Chondrocyte (in vitro differentiated cells): Measurements from ENCODE around the gene TYR. TPM values are rescaled to one million over a fixed set of nuclear protein-coding genes. Genes with fewer than 3 reads are reported as not detected.
A peak's percentile ranks its signal among the peaks of the same experiment; 100 is the strongest.
"Not testable (repeated sequence)": the region's sequence is repeated elsewhere in the genome, so short reads cannot be mapped to it uniquely, and the experiment has no call there.

Experiments
- DNase-seq: peaks from one replicate; pipeline ENCODE4 v3.0.0; 2021; ENCODE audit warnings: mixed read lengths, low spot score
- H3K27ac Mint-ChIP-seq: one replicate; pipeline ENCODE4 v1.8.0; 2021; ENCODE audit warnings: mild to moderate bottlenecking, moderate library complexity, mixed read lengths; ENCODE audit not compliant: unreplicated experiment
- H3K27me3 Mint-ChIP-seq: 2 replicates; pipeline ENCODE4 v1.8.0; 2021; ENCODE audit warnings: low read depth, mixed read lengths
- H3K36me3 Mint-ChIP-seq: 2 replicates; pipeline ENCODE4 v1.8.0; 2021; ENCODE audit warnings: low read depth, mixed read lengths
- H3K4me1 Mint-ChIP-seq: 2 replicates; pipeline ENCODE4 v1.8.0; 2021; ENCODE audit warnings: low read depth, mild to moderate bottlenecking, mixed read lengths
- H3K4me3 Mint-ChIP-seq: one replicate; pipeline ENCODE4 v1.8.0; 2021; ENCODE audit warnings: mild to moderate bottlenecking, moderate library complexity, mixed read lengths; ENCODE audit not compliant: unreplicated experiment
- H3K9me3 Mint-ChIP-seq: 2 replicates; pipeline ENCODE4 v1.8.0; 2021; ENCODE audit warnings: low read depth, mixed read lengths
- CTCF ChIP-seq: fragments of 200-600 bp; sonication (generic); IDR thresholded peaks from 2 replicates; pipeline ENCODE4 v1.5.0; 2021; ENCODE audit warnings: antibody characterized with exemption, mild to moderate bottlenecking, moderate library complexity
- total RNA-seq: library from RNA; stranded (reverse); gene quantifications from 3 replicates; pipeline ENCODE4 v1.2.1, GENCODE V29; 2021

TYR gene
- total RNA-seq, 1 donor from 2014 or later = not detected

GRCh38 chr11:89327885-89328284, 150.2 kb downstream of the TYR start:
- Mint-ChIP-seq H3K27me3 (no peaks in the 10 kb centered on the region), H3K4me3 (no peak overlapping the region), H3K9me3 (no peaks in the 10 kb centered on the region), H3K4me1 (peaks cover 18% of the 10 kb centered on the region), H3K27ac (no peak overlapping the region), H3K36me3 (peaks cover 16% of the 10 kb centered on the region)
- no peak for TF ChIP-seq CTCF
- DNase-seq = no peak

GRCh38 chr11:89331940-89332339, 154.3 kb downstream of the TYR start:
- DNase-seq, H3K27me3 Mint-ChIP-seq, H3K27ac Mint-ChIP-seq, H3K9me3 Mint-ChIP-seq, H3K4me3 Mint-ChIP-seq: not testable (repeated sequence)
- Mint-ChIP-seq H3K4me1 (peaks cover 26% of the 10 kb centered on the region), H3K36me3 (peaks cover 14% of the 10 kb centered on the region)

GRCh38 chr11:89333704-89334103, 156.0 kb downstream of the TYR start:
- peaks cover 23% of the 10 kb centered on the region for H3K36me3 Mint-ChIP-seq
- peak overlapping the region; percentile 65 for H3K27ac Mint-ChIP-seq
- H3K9me3 Mint-ChIP-seq, H3K4me3 Mint-ChIP-seq, H3K27me3 Mint-ChIP-seq, DNase-seq: not testable (repeated sequence)
- TF ChIP-seq CTCF = peak; percentile 80
- peaks cover 34% of the 10 kb centered on the region for H3K4me1 Mint-ChIP-seq

GRCh38 chr11:89337100-89337650, 159.5 kb downstream of the TYR start:
- Mint-ChIP-seq H3K36me3 (peaks cover 24% of the 10 kb centered on the region), H3K4me1 (peaks cover 41% of the 10 kb centered on the region)
- not testable (repeated sequence) for H3K27me3 Mint-ChIP-seq, H3K27ac Mint-ChIP-seq, H3K4me3 Mint-ChIP-seq, H3K9me3 Mint-ChIP-seq, DNase-seq

- not testable (repeated sequence) for H3K27me3 Mint-ChIP-seq, DNase-seq, H3K9me3 Mint-ChIP-seq, H3K27ac Mint-ChIP-seq, H3K4me3 Mint-ChIP-seq
- peaks cover 49% of the 10 kb centered on the region for H3K4me1 Mint-ChIP-seq
- peaks cover 24% of the 10 kb centered on the region for H3K36me3 Mint-ChIP-seq
Measured at GRCh38 chr11:89338073-89338472, 160.4 kb downstream of the TYR start.

GRCh38 chr11:89340450-89340849, 162.8 kb downstream of the TYR start:
- DNase-seq, H3K4me3 Mint-ChIP-seq, H3K9me3 Mint-ChIP-seq, H3K27me3 Mint-ChIP-seq: not testable (repeated sequence)
- Mint-ChIP-seq H3K36me3 (peaks cover 24% of the 10 kb centered on the region), H3K4me1 (peaks cover 53% of the 10 kb centered on the region), H3K27ac (peak overlapping the region; percentile 45)

GRCh38 chr11:89342880-89343572, 165.4 kb downstream of the TYR start:
- H3K27ac Mint-ChIP-seq = peak overlapping the region; percentile 65
- H3K27me3 Mint-ChIP-seq, H3K9me3 Mint-ChIP-seq, DNase-seq, H3K4me3 Mint-ChIP-seq: not testable (repeated sequence)
- peaks cover 56% of the 10 kb centered on the region for H3K4me1 Mint-ChIP-seq
- peaks cover 20% of the 10 kb centered on the region for H3K36me3 Mint-ChIP-seq

Other genes starting within 250 kb of the TYR start
- gene GRM5, start 111.9 kb upstream of the TYR start, total RNA-seq = 0.41 to 2.0 TPM (median 0.52 TPM) in 3 replicates